Caco-2 (cell line): ENCODE results near the gene RBM12. TPM values are rescaled to one million over a fixed set of nuclear protein-coding genes. Genes with fewer than 3 reads are reported as not detected.

ENCODE experiments used
- BruUV-seq: library from RNA; stranded (reverse); fragments of 400-500 nt; replicated peaks from 2 replicates; lab custom pipeline; 2021; lab: Mats Ljungman, UMichigan
- CTCF ChIA-PET: fragments of 300-600 bp; sonication (Branson Sonifier 250); formaldehyde crosslinking; loops from one replicate; lab custom pipeline; 2022; ENCODE audit warnings: antibody characterized with exemption; lab: Charles Lee
- POLR2A ChIA-PET: fragments of 300-600 bp; sonication (Branson Sonifier 250); formaldehyde crosslinking; loops from one replicate; lab custom pipeline; 2022; ENCODE audit warnings: antibody characterized with exemption; lab: Charles Lee
- DNase-seq, 2 experiments: peaks; one replicate each; pipeline versions ENCODE4 v3.0.0 to v3.0.0-alpha.2; 2020 to 2022
- H3K27me3 ChIP-seq: replicated peaks from 2 replicates; pipeline ENCODE4 v1.6.0; 2011; ENCODE audit warnings: low read length; ENCODE audit not compliant: control insufficient read depth, insufficient read depth
- H3K36me3 ChIP-seq: 2 replicates; pipeline ENCODE4 v1.5.1; 2011; ENCODE audit warnings: low read length; ENCODE audit not compliant: control insufficient read depth, insufficient read depth
- H3K4me1 ChIP-seq: fragments of 250-450 bp; sonication (Bioruptor Pico); 2 replicates; pipeline ENCODE4 v1.5.1; 2020; ENCODE audit warnings: mild to moderate bottlenecking
- H3K4me3 ChIP-seq: 2 replicates; pipeline ENCODE4 v1.5.1; 2011; ENCODE audit warnings: low read depth, mild to moderate bottlenecking, control low read depth, low read length
- H3K9me3 ChIP-seq: fragments of 250-450 bp; sonication (Bioruptor Pico); 2 replicates; pipeline ENCODE4 v1.5.1; 2020; ENCODE audit warnings: mild to moderate bottlenecking, moderate library complexity
- H3K27ac Mint-ChIP-seq: one replicate; pipeline ENCODE4 v1.8.0; 2022; ENCODE audit warnings: mixed read lengths; ENCODE audit not compliant: unreplicated experiment
- H3K27me3 Mint-ChIP-seq: one replicate; pipeline ENCODE4 v1.8.0; 2022; ENCODE audit warnings: mixed read lengths; ENCODE audit not compliant: insufficient read depth, unreplicated experiment
- H3K36me3 Mint-ChIP-seq: one replicate; pipeline ENCODE4 v1.8.0; 2022; ENCODE audit warnings: mild to moderate bottlenecking, mixed read lengths; ENCODE audit not compliant: insufficient read depth, unreplicated experiment
- H3K4me1 Mint-ChIP-seq: one replicate; pipeline ENCODE4 v1.8.0; 2022; ENCODE audit warnings: low read depth, mixed read lengths; ENCODE audit not compliant: unreplicated experiment
- H3K4me3 Mint-ChIP-seq: one replicate; pipeline ENCODE4 v1.8.0; 2022; ENCODE audit warnings: mild to moderate bottlenecking, moderate library complexity, mixed read lengths; ENCODE audit not compliant: unreplicated experiment
- H3K9me3 Mint-ChIP-seq: one replicate; pipeline ENCODE4 v1.8.0; 2022; ENCODE audit warnings: mixed read lengths; ENCODE audit not compliant: unreplicated experiment
- intact Hi-C: fragments of 100-400 bp; cut with micrococcal nuclease; formaldehyde crosslinking; loops from one replicate; pipeline ENCODE4 v1.10.0; 2022; ENCODE audit not compliant: unreplicated experiment
- total RNA-seq: library from RNA; stranded (reverse); gene quantifications from 2 replicates; pipeline ENCODE4 v1.2.3, GENCODE V29; 2022
- TF ChIP-seq, protein P1 (sequence below), 2 experiments: fragments of 200-600 bp in 1 of 2; IDR thresholded peaks; 1 replicate in 1 of 2; 2 replicates in 1 of 2; pipeline versions ENCODE4 v1.5.1 to v1.8.0; 2011 to 2022; ENCODE audit warnings: antibody characterized with exemption in 1 of 2, control low read depth in 1 of 2, inconsistent platforms in 1 of 2, low read depth in 1 of 2, low read length in 1 of 2, mild to moderate bottlenecking in 1 of 2, moderate library complexity in 1 of 2; ENCODE audit not compliant: insufficient read depth in 1 of 2, severe bottlenecking in 1 of 2, unreplicated experiment in 1 of 2

RBM12 gene
- total RNA-seq, 1 experiment from 2014 or later = 147 TPM

GRCh38 chr20:35661908-35662307, 2.8 kb downstream of the RBM12 start:
- TF ChIP-seq, protein P1, sequence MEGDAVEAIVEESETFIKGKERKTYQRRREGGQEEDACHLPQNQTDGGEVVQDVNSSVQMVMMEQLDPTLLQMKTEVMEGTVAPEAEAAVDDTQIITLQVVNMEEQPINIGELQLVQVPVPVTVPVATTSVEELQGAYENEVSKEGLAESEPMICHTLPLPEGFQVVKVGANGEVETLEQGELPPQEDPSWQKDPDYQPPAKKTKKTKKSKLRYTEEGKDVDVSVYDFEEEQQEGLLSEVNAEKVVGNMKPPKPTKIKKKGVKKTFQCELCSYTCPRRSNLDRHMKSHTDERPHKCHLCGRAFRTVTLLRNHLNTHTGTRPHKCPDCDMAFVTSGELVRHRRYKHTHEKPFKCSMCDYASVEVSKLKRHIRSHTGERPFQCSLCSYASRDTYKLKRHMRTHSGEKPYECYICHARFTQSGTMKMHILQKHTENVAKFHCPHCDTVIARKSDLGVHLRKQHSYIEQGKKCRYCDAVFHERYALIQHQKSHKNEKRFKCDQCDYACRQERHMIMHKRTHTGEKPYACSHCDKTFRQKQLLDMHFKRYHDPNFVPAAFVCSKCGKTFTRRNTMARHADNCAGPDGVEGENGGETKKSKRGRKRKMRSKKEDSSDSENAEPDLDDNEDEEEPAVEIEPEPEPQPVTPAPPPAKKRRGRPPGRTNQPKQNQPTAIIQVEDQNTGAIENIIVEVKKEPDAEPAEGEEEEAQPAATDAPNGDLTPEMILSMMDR (IDR thresholded peaks at IDR 0.05; ENCODE audit: insufficient read depth in 1 of 2, low read depth in 1 of 2, low read length in 1 of 2, severe bottlenecking in 1 of 2, unreplicated experiment in 1 of 2) = no peak
- Mint-ChIP-seq H3K9me3 (no peaks in the 10 kb centered on the region), H3K4me3 (peak overlapping the region; percentile 84), H3K27ac (peak overlapping the region; percentile 96), H3K4me1 (peaks cover 28% of the 10 kb centered on the region), H3K27me3 (no peaks in the 10 kb centered on the region), H3K36me3 (peaks cover 31% of the 10 kb centered on the region)
- Histone ChIP-seq H3K9me3 (no peaks in the 10 kb centered on the region), H3K27me3 (no peaks in the 10 kb centered on the region), H3K36me3 (no peaks in the 10 kb centered on the region), H3K4me1 (peaks cover 30% of the 10 kb centered on the region), H3K4me3 (no peak overlapping the region)
- no TSS peak for BruUV-seq
- POLR2A ChIA-PET = no interaction called here
- intact Hi-C loops = loop anchor here (10.0 kb wide), 1 partner anchor 97 kb away; no protein-coding TSS in a partner anchor
- CTCF ChIA-PET = no interaction called here
- no peak for DNase-seq

- H3K4me1 ChIP-seq = peaks cover 30% of the 10 kb centered on the region
- CTCF ChIA-PET = interaction anchor here (1.0 kb wide), 1 partner anchor 44 kb away, joined by 3 read pairs; no protein-coding TSS in a partner anchor
- Mint-ChIP-seq H3K36me3 (peaks cover 40% of the 10 kb centered on the region), H3K4me1 (peaks cover 28% of the 10 kb centered on the region), H3K27ac (no peak overlapping the region), H3K9me3 (no peaks in the 10 kb centered on the region), H3K4me3 (no peak overlapping the region), H3K27me3 (no peaks in the 10 kb centered on the region)
- H3K36me3 ChIP-seq = no peaks in the 10 kb centered on the region
- POLR2A ChIA-PET = interaction anchor here (1.0 to 2.0 kb wide), 2 partner anchors 46 to 82 kb away, joined by 5 read pairs; partner anchors contain the start of gene SPAG4
- TF ChIP-seq, protein P1 (IDR thresholded peaks at IDR 0.05; ENCODE audit: insufficient read depth in 1 of 2, low read depth in 1 of 2, low read length in 1 of 2, severe bottlenecking in 1 of 2, unreplicated experiment in 1 of 2) = no peak
- DNase-seq = no peak
- H3K9me3 ChIP-seq = no peaks in the 10 kb centered on the region
- no peak overlapping the region for H3K4me3 ChIP-seq
- intact Hi-C loops = loop anchor here (10.0 kb wide), 1 partner anchor 96 kb away; no protein-coding TSS in a partner anchor
- no TSS peak for BruUV-seq
- H3K27me3 ChIP-seq = no peaks in the 10 kb centered on the region
Observed at GRCh38 chr20:35661053-35661452, 3.6 kb downstream of the RBM12 start.

DNA sequence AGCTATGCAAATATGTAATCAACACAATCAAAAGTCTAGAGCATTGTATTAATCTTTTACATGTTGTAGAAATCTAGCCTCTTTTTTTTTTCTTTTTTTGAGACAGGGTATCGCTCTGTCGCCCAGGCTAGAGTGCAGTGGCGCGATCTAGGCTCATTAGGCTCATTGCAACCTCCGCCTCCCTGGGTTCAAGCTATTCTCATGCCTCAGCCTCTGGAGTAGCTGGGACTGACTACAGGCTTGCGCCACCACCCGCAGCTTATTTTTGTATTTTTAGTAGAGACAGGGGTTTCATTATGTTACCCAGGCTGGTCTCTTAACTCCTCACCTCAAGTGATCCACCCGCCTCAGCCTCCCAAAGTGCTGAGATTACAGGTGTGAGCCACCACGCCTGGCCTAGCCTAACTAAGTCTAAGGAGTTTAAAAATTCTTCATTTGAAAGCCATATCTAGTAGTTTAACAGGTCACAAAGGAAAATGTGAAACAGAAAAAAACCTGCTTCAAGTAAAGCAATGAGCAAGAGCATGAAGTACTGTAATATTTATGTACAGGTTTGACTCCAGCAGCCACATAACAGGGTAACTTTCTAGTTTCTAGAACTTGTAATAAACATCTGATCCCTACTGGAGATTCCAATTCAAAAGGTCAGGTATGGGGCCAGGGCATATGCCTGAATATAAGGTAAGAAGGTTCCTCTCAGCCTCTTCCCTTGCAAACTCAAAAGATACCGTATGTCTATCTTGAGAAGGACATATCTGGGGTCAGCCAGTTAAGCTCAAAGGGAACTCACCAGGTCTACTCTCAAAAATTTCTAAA, 4.4 kb downstream of the RBM12 start:
- ChIA-PET POLR2A (interaction anchor here (1.0 to 2.0 kb wide), 2 partner anchors 45 to 83 kb away, joined by 5 read pairs; partner anchors contain the start of gene SPAG4), CTCF (interaction anchor here (0.7 to 1.2 kb wide), 5 partner anchors 24 to 293 kb away, joined by 3 to 5 read pairs (median 4); partner anchors contain the start of genes NFS1 and ROMO1)
- peaks cover 42% of the 10 kb centered on the region for H3K36me3 Mint-ChIP-seq
- TF ChIP-seq, protein P1 (IDR thresholded peaks at IDR 0.05; ENCODE audit: insufficient read depth in 1 of 2, low read depth in 1 of 2, low read length in 1 of 2, severe bottlenecking in 1 of 2, unreplicated experiment in 1 of 2) = no peak
- no peaks in the 10 kb centered on the region for H3K27me3 Mint-ChIP-seq
- no TSS peak for BruUV-seq
- H3K4me3 ChIP-seq = no peak overlapping the region
- H3K9me3 ChIP-seq = no peaks in the 10 kb centered on the region
- H3K9me3 Mint-ChIP-seq = no peaks in the 10 kb centered on the region
- DNase-seq = peak in 1 of 2 experiments; percentile 32
- intact Hi-C loops = loop anchor here (10.0 kb wide), 1 partner anchor 96 kb away; no protein-coding TSS in a partner anchor
- no peak overlapping the region for H3K27ac Mint-ChIP-seq
- H3K27me3 ChIP-seq = no peaks in the 10 kb centered on the region
- peaks cover 28% of the 10 kb centered on the region for H3K4me1 Mint-ChIP-seq
- H3K36me3 ChIP-seq = no peaks in the 10 kb centered on the region
- H3K4me3 Mint-ChIP-seq = no peak overlapping the region
- peaks cover 30% of the 10 kb centered on the region for H3K4me1 ChIP-seq
